CD1c-positive myeloid dendritic cell (primary cell): ENCODE measurements around the gene TEKTIP1.

Experiments
- DNase-seq: peaks from one replicate; pipeline ENCODE4 v3.0.0-alpha.2; 2016; ENCODE audit errors: extremely low spot score

The TEKTIP1 gene

GRCh38 chr19:3585301-3586126, 46.5 kb downstream of the TEKTIP1 start, which contains the start of gene GIPC3:
TSS of gene GIPC3 (plus strand) at chr19:3585478. CDS start at chr19:3585598, 120 bp downstream.
- DNase-seq, result peak; percentile 28

- DNase-seq, result no peak
Measured at GRCh38 chr19:3586127-3586626, 47.2 kb downstream of the TEKTIP1 start.

- DNase-seq, result no peak
Measured at GRCh38 chr19:3586707-3587346, 47.9 kb downstream of the TEKTIP1 start.

GRCh38 chr19:3589439-3589838, 50.5 kb downstream of the TEKTIP1 start:
- DNase-seq, result no peak

GRCh38 chr19:3589949-3590348, 51.0 kb downstream of the TEKTIP1 start:
- DNase-seq, result no peak

GRCh38 chr19:3590991-3591659, 52.2 kb downstream of the TEKTIP1 start:
- no peak for DNase-seq

- DNase-seq, result no peak
Measured at GRCh38 chr19:3591876-3592613, 53.1 kb downstream of the TEKTIP1 start.

- no peak for DNase-seq
Measured at GRCh38 chr19:3593156-3593555, 54.2 kb downstream of the TEKTIP1 start.
